Measurements from ENCODE around the gene ZFC3H1.

DNA sequence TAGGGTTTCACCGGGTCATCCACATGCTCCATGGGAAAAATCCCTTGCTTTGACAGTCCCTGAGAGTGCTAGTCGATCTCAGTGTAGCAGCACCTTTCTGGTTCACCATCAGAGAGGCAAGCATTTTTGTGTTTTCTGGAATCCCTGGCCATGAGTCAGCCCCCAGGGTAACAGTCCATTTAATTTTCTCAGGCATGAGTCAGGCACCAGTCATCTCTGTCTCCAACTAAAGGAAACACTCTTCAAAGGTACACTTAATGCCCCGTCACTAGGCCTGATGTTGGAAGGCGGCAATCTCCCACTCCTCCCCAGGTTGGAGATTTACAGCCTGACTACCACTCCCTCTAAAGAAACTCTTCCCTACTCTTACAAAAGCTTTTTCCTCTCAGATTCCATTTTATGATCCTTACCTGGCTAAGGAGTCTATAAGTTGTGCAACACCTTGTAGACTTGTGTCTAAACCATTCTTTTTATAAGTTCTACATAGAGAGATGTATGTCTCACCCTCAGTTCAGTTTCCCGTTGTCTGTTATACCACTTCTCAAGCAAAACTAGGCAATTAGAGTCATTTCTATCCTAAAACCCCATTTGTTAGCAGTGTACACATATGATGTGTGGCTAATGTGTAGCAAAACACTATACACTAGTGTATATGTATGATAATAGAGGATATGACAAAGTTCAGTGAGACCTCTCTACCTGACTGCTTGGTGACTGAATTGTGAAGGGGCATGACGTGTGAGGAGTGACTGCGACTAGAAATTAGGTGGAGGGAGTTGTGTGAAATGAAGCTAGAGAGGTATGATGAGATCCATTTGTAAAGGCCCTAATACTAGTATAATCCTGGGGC is 46.9 kb upstream of the ZFC3H1 start:
- TF ChIP-seq, protein P1, sequence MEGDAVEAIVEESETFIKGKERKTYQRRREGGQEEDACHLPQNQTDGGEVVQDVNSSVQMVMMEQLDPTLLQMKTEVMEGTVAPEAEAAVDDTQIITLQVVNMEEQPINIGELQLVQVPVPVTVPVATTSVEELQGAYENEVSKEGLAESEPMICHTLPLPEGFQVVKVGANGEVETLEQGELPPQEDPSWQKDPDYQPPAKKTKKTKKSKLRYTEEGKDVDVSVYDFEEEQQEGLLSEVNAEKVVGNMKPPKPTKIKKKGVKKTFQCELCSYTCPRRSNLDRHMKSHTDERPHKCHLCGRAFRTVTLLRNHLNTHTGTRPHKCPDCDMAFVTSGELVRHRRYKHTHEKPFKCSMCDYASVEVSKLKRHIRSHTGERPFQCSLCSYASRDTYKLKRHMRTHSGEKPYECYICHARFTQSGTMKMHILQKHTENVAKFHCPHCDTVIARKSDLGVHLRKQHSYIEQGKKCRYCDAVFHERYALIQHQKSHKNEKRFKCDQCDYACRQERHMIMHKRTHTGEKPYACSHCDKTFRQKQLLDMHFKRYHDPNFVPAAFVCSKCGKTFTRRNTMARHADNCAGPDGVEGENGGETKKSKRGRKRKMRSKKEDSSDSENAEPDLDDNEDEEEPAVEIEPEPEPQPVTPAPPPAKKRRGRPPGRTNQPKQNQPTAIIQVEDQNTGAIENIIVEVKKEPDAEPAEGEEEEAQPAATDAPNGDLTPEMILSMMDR (IDR thresholded peaks at IDR 0.05; ENCODE audit: insufficient read depth, low read length), result no peak
- no peak for TF ChIP-seq REST (IDR thresholded peaks at IDR 0.05; ENCODE audit: insufficient replicate concordance, low read depth)
- TF ChIP-seq POLR2AphosphoS5 (IDR thresholded peaks at IDR 0.05; ENCODE audit: low read depth), result no peak

Measured in HL-60 (cell line).